Type B pancreatic cell (in vitro differentiated cells): ENCODE measurements around the gene AFF1. TPM values are rescaled to one million over a fixed set of nuclear protein-coding genes. Genes with fewer than 3 reads are reported as not detected.

Experiments used
- DNase-seq: peaks from one replicate; pipeline ENCODE4 v3.0.0; 2021; ENCODE audit warnings: mixed read lengths; ENCODE audit not compliant: unreplicated experiment; ENCODE audit errors: extremely low spot score
- H3K27ac Mint-ChIP-seq: 2 replicates; pipeline ENCODE4 v1.8.0; 2021; ENCODE audit warnings: mild to moderate bottlenecking, mixed read lengths
- H3K27me3 Mint-ChIP-seq: 2 replicates; pipeline ENCODE4 v1.8.0; 2021; ENCODE audit warnings: mixed read lengths
- H3K36me3 Mint-ChIP-seq: 2 replicates; pipeline ENCODE4 v1.8.0; 2021; ENCODE audit warnings: mixed read lengths
- H3K4me1 Mint-ChIP-seq: one replicate; pipeline ENCODE4 v1.8.0; 2021; ENCODE audit warnings: mixed read lengths; ENCODE audit not compliant: unreplicated experiment
- H3K4me3 Mint-ChIP-seq: 2 replicates; pipeline ENCODE4 v1.8.0; 2021; ENCODE audit warnings: mild to moderate bottlenecking, mixed read lengths
- H3K9me3 Mint-ChIP-seq: 2 replicates; pipeline ENCODE4 v1.8.0; 2021; ENCODE audit warnings: mixed read lengths
- CTCF ChIP-seq: fragments of 200-600 bp; sonication (generic); conservative IDR thresholded peaks from 2 replicates; pipeline ENCODE4 v1.5.0; 2021; ENCODE audit warnings: antibody characterized with exemption, mild to moderate bottlenecking
- total RNA-seq: library from RNA; stranded (reverse); gene quantifications from 2 replicates; pipeline ENCODE4 v1.2.1, GENCODE V29; 2021; ENCODE audit warnings: low replicate concordance

The AFF1 gene
- total RNA-seq, 1 donor from 2014 or later, result 39.7 TPM

- no peaks in the 10 kb centered on the region for H3K9me3 Mint-ChIP-seq
- H3K27ac Mint-ChIP-seq, result no peak overlapping the region
- TF ChIP-seq CTCF, result no peak
- H3K4me1 Mint-ChIP-seq, result peaks cover 38% of the 10 kb centered on the region
- H3K36me3 Mint-ChIP-seq, result peaks cover 9% of the 10 kb centered on the region
- H3K27me3 Mint-ChIP-seq, result no peaks in the 10 kb centered on the region
- H3K4me3 Mint-ChIP-seq, result no peak overlapping the region
- no peak for DNase-seq
These were observed 174.3 kb downstream of the AFF1 start for GRCh38 chr4:87109121-87109520.

GRCh38 chr4:87109945-87110344, 175.1 kb downstream of the AFF1 start:
- H3K36me3 Mint-ChIP-seq, result peaks cover 9% of the 10 kb centered on the region
- H3K4me3 Mint-ChIP-seq, result no peak overlapping the region
- DNase-seq, result no peak
- no peaks in the 10 kb centered on the region for H3K9me3 Mint-ChIP-seq
- H3K27me3 Mint-ChIP-seq, result no peaks in the 10 kb centered on the region
- no peak overlapping the region for H3K27ac Mint-ChIP-seq
- peaks cover 31% of the 10 kb centered on the region for H3K4me1 Mint-ChIP-seq
- no peak for TF ChIP-seq CTCF

GRCh38 chr4:87112063-87112462, 177.3 kb downstream of the AFF1 start:
- Mint-ChIP-seq H3K27ac (no peak overlapping the region), H3K27me3 (no peaks in the 10 kb centered on the region), H3K4me1 (peaks cover 30% of the 10 kb centered on the region), H3K36me3 (peaks cover 17% of the 10 kb centered on the region), H3K4me3 (no peak overlapping the region), H3K9me3 (no peaks in the 10 kb centered on the region)
- no peak for TF ChIP-seq CTCF
- DNase-seq, result no peak

GRCh38 chr4:87114245-87115062, 179.6 kb downstream of the AFF1 start:
- Mint-ChIP-seq H3K4me1 (peaks cover 15% of the 10 kb centered on the region), H3K36me3 (peaks cover 24% of the 10 kb centered on the region), H3K9me3 (no peaks in the 10 kb centered on the region), H3K27ac (no peak overlapping the region), H3K27me3 (no peaks in the 10 kb centered on the region), H3K4me3 (no peak overlapping the region)
- peak; percentile 53 for TF ChIP-seq CTCF
- DNase-seq, result no peak

- H3K27ac Mint-ChIP-seq, result no peak overlapping the region
- H3K4me3 Mint-ChIP-seq, result no peak overlapping the region
- TF ChIP-seq CTCF, result no peak
- H3K4me1 Mint-ChIP-seq, result peaks cover 30% of the 10 kb centered on the region
- DNase-seq, result no peak
- H3K36me3 Mint-ChIP-seq, result peaks cover 38% of the 10 kb centered on the region
- H3K9me3 Mint-ChIP-seq, result no peaks in the 10 kb centered on the region
- no peaks in the 10 kb centered on the region for H3K27me3 Mint-ChIP-seq
These were observed 181.4 kb downstream of the AFF1 start for GRCh38 chr4:87116231-87116630.
